GM12878 (cell line): ENCODE measurements around the gene P4HA1. TPM values are rescaled to one million over a fixed set of nuclear protein-coding genes. Genes with fewer than 3 reads are reported as not detected.

Source experiments
- ATAC-seq: fragments of 200-7000 bp; cut with Tn5 transposase; 3 replicates; pipeline ENCODE4 v1.9.1; 2020; ENCODE audit warnings: mild to moderate bottlenecking, moderate library complexity
- BruUV-seq: library from RNA; stranded (reverse); fragments of 400-500 nt; replicated peaks from 2 replicates; lab custom pipeline; 2021; lab: Mats Ljungman, UMichigan
- CTCF ChIA-PET: fragments of 300-600 bp; sonication (Branson Sonifier 250); formaldehyde crosslinking; extraction: SDS; loops from one replicate; lab custom pipeline; 2021; ENCODE audit warnings: inconsistent platforms; lab: Yijun Ruan, JAX
- POLR2A ChIA-PET: fragments of 350-600 bp; formaldehyde crosslinking; extraction: SDS; loops from one replicate; lab custom pipeline; 2021; ENCODE audit warnings: inconsistent platforms; lab: Charles Lee
- RAD21 ChIA-PET: fragments of 300-600 bp; sonication (Branson Sonifier 250); formaldehyde crosslinking; loops from one replicate; lab custom pipeline; 2023; ENCODE audit warnings: antibody characterized with exemption; ENCODE audit not compliant: unreplicated experiment; lab: Charles Lee
- SMC1A ChIA-PET: fragments of 300-600 bp; sonication (Branson Sonifier 250); formaldehyde crosslinking; loops from one replicate; lab custom pipeline; 2023; ENCODE audit not compliant: unreplicated experiment, uncharacterized antibody; lab: Charles Lee
- DNase-seq: peaks from one replicate; pipeline ENCODE4 v3.0.0-alpha.2; 2011; ENCODE audit warnings: low read depth, low spot score
- FAIRE-seq: peaks from 3 replicates; lab custom pipeline; 2011; peaks lifted over from hg19 to GRCh38; lab: Jason Lieb, UNC
- H2AFZ ChIP-seq: 2 replicates; pipeline ENCODE4 v1.6.0; 2011; ENCODE audit warnings: low read depth, low read length, control low read depth; ENCODE audit not compliant: control insufficient read depth
- H3K27ac ChIP-seq: 2 replicates; pipeline ENCODE4 v1.5.1; 2011; ENCODE audit warnings: control low read depth; ENCODE audit not compliant: control insufficient read depth, insufficient read depth
- H3K27me3 ChIP-seq, 2 experiments: replicated peaks in 1 of 2; 2 replicates each; pipeline versions ENCODE4 v1.6.0 to v1.6.1; 2011; ENCODE audit warnings: low read length in 1 of 2; ENCODE audit not compliant: control insufficient read depth in 2 of 2, insufficient read depth in 2 of 2
- H3K36me3 ChIP-seq, 2 experiments: 2 replicates each; pipeline ENCODE4 v1.5.1; 2011; ENCODE audit warnings: low read length in 1 of 2; ENCODE audit not compliant: control insufficient read depth in 2 of 2, insufficient read depth in 2 of 2
- H3K4me1 ChIP-seq: 2 replicates; pipeline ENCODE4 v1.6.1; 2011; ENCODE audit warnings: mild to moderate bottlenecking, low read length, moderate library complexity, mixed read lengths; ENCODE audit not compliant: control insufficient read depth, insufficient read depth
- H3K4me2 ChIP-seq: 2 replicates; pipeline ENCODE4 v1.6.0; 2011; ENCODE audit warnings: control low read depth; ENCODE audit not compliant: control insufficient read depth, insufficient read depth
- H3K4me3 ChIP-seq: fragments of 200-600 bp; sonication (generic); 2 replicates; pipeline ENCODE4 v1.5.1; 2016
- H3K79me2 ChIP-seq: 2 replicates; pipeline ENCODE4 v1.6.0; 2011; ENCODE audit warnings: low read length; ENCODE audit not compliant: control insufficient read depth, insufficient read depth
- H3K9ac ChIP-seq: 2 replicates; pipeline ENCODE4 v1.8.0; 2011; ENCODE audit warnings: low read length, control low read depth, mixed read lengths; ENCODE audit not compliant: control insufficient read depth, insufficient read depth
- H3K9me3 ChIP-seq: replicated peaks from 3 replicates; pipeline ENCODE4 v1.5.1; 2011; ENCODE audit warnings: mild to moderate bottlenecking, low read length; ENCODE audit not compliant: control insufficient read depth, insufficient read depth
- H4K20me1 ChIP-seq: 2 replicates; pipeline ENCODE4 v1.6.0; 2011; ENCODE audit not compliant: control insufficient read depth, insufficient read depth
- DPF2 ChIP-seq: fragments of 450-650 bp; IDR thresholded peaks from 2 replicates; pipeline ENCODE4 v1.6.1; 2017; ENCODE audit warnings: mild to moderate bottlenecking
- GABPA ChIP-seq: IDR thresholded peaks from 2 replicates; pipeline ENCODE4 v1.6.1; 2014; ENCODE audit warnings: antibody characterized with exemption, low read depth, mild to moderate bottlenecking, inconsistent platforms
- JUNB ChIP-seq: IDR thresholded peaks from 2 replicates; pipeline ENCODE4 v1.6.1; 2016; ENCODE audit warnings: antibody characterized with exemption, mild to moderate bottlenecking
- JUND ChIP-seq: IDR thresholded peaks from 2 replicates; pipeline ENCODE4 v1.6.1; 2012; ENCODE audit warnings: low read depth, mild to moderate bottlenecking, low read length, improper control_type of control experiment, moderate library complexity
- KAT2A ChIP-seq: conservative IDR thresholded peaks from 2 replicates; pipeline ENCODE4 v1.6.1; 2011; ENCODE audit warnings: low read depth, low read length; ENCODE audit not compliant: control insufficient read depth
- MTA3 ChIP-seq: IDR thresholded peaks from 2 replicates; pipeline ENCODE4 v1.6.1; 2012; ENCODE audit warnings: low read length, inconsistent platforms, borderline replicate concordance
- NKRF ChIP-seq: fragments of 450-650 bp; conservative IDR thresholded peaks from 2 replicates; pipeline ENCODE4 v1.6.1; 2017; ENCODE audit warnings: mild to moderate bottlenecking, moderate library complexity
- PAX5 ChIP-seq: IDR thresholded peaks from 2 replicates; pipeline ENCODE4 v1.6.1; 2011; ENCODE audit warnings: low read depth, low read length, borderline replicate concordance
- PRDM15 ChIP-seq: fragments of 450-650 bp; formaldehyde crosslinking; IDR thresholded peaks from 2 replicates; pipeline ENCODE4 v1.4.0; 2020; ENCODE audit warnings: mild to moderate bottlenecking, moderate library complexity
- RCOR1 ChIP-seq: conservative IDR thresholded peaks from 2 replicates; pipeline ENCODE4 v1.6.1; 2012; ENCODE audit warnings: low read depth, low read length, improper control_type of control experiment
- SMAD1 ChIP-seq: fragments of 450-650 bp; IDR thresholded peaks from 2 replicates; pipeline ENCODE4 v1.6.1; 2018; ENCODE audit warnings: mild to moderate bottlenecking, low read depth; ENCODE audit not compliant: partially characterized antibody
- SMAD5 ChIP-seq: IDR thresholded peaks from 2 replicates; pipeline ENCODE4 v1.6.1; 2016; ENCODE audit warnings: antibody characterized with exemption, low read depth
- SRF ChIP-seq, 2 experiments: IDR thresholded peaks; 2 replicates each; pipeline ENCODE4 v1.6.1; 2011; ENCODE audit warnings: low read depth in 2 of 2, low read length in 2 of 2, mild to moderate bottlenecking in 1 of 2, moderate library complexity in 1 of 2
- TCF3 ChIP-seq: IDR thresholded peaks from 2 replicates; pipeline ENCODE4 v1.6.1; 2012; ENCODE audit warnings: low read depth, mild to moderate bottlenecking, low read length, borderline replicate concordance; ENCODE audit not compliant: insufficient read depth
- ZBED1 ChIP-seq: IDR thresholded peaks from 2 replicates; pipeline ENCODE4 v1.6.1; 2016; ENCODE audit warnings: borderline replicate concordance
- ZNF274 ChIP-seq: IDR thresholded peaks from one replicate; pipeline ENCODE4 v1.8.0; 2011; ENCODE audit not compliant: insufficient read length, insufficient read depth
- ZNF384 ChIP-seq: IDR thresholded peaks from 2 replicates; pipeline ENCODE4 v1.6.1; 2012; ENCODE audit warnings: low read depth, mild to moderate bottlenecking, low read length, improper control_type of control experiment, borderline replicate concordance
- WGBS: methylation state at CpG from one replicate; pipeline ENCODE4 v1.1.6; 2016; ENCODE audit warnings: low lambda C conversion rate; ENCODE audit not compliant: insufficient replicate concordance, insufficient coverage; ENCODE audit errors: missing lambda C conversion rate; 5-methylcytosine and 5-hydroxymethylcytosine counted together
- in situ Hi-C: fragments of 300-500 bp; cut with MboI; formaldehyde crosslinking; loops from 9 replicates; pipeline ENCODE4 v1.14.3; 2018; ENCODE audit warnings: mixed read lengths
- intact Hi-C: fragments of 100-400 bp; cut with micrococcal nuclease; formaldehyde crosslinking; loops from one replicate; pipeline ENCODE4 v1.14.2; 2022; ENCODE audit not compliant: unreplicated experiment
- polyA plus RNA-seq, 11 experiments: library from polyadenylated mRNA; depleted of rRNA in 4 of 11; unstranded in 6 of 11; stranded (reverse) in 5 of 11; fragments of >200 nt; fragmentation: Nextera tagmentation in 4 of 11; fragmentation: Illumina TruSeq in 1 of 11; extraction: Ambion mirVana in 4 of 11; extraction: Trizol in 1 of 11; gene quantifications; 1 replicate in 1 of 11; 2 replicates in 10 of 11; pipeline versions ENCODE4 v1.2.1 to v1.2.3, GENCODE V29; 2011 to 2016; ENCODE audit warnings: inconsistent platforms in 2 of 11, missing spikeins in 2 of 11, low read depth in 1 of 11
- total RNA-seq, 4 experiments: library from RNA; depleted of rRNA in 3 of 4; stranded (reverse); fragments of >200 nt in 3 of 4; fragmentation: Illumina TruSeq in 1 of 4; extraction: Trizol in 1 of 4; gene quantifications; 2 replicates each; pipeline versions ENCODE4 v1.2.1 to v1.2.3, GENCODE V29; 2013 to 2021

The P4HA1 gene
- total and polyA plus RNA-seq, 10 of the 15 experiments (the other 5 are each of a cell fraction or from before 2014, with no cell fraction given), result 15.0 to 160 (median 24.1) TPM

GRCh38 chr10:73044378-73045285, 52.0 kb downstream of the P4HA1 start:
- Histone ChIP-seq H4K20me1 (no peaks in the 10 kb centered on the region), H3K9ac (no peak overlapping the region), H3K4me2 (no peak overlapping the region), H3K4me1 (no peaks in the 10 kb centered on the region), H3K27ac (no peak overlapping the region), H3K4me3 (no peak overlapping the region), H3K79me2 (no peaks in the 10 kb centered on the region), H3K27me3 (no peaks in the 10 kb centered on the region), H3K9me3 (no peaks in the 10 kb centered on the region), H3K36me3 (peaks cover 2 to 26% of the 10 kb centered on the region in 2 experiments), H2AFZ (no peak overlapping the region)
- intact Hi-C loops, result no loop called here
- TF ChIP-seq PRDM15 (CRISPR knock-in tag) (no peak), JUND (no peak), SRF (IDR thresholded peaks at IDR 0.05; ENCODE audit: low read depth in 2 of 2, low read length in 2 of 2) (no peak), GABPA (no peak), ZNF384 (no peak), DPF2 (no peak), TCF3 (no peak), RCOR1 (no peak), SMAD5 (no peak), MTA3 (no peak), ZNF274 (no peak), JUNB (no peak), PAX5 (no peak), KAT2A (no peak), SMAD1 (no peak), NKRF (no peak), ZBED1 (no peak)
- ChIA-PET POLR2A (no interaction called here), SMC1A (interaction anchor here (0.8 kb wide), 1 partner anchor 115 kb away, joined by 3 read pairs; no protein-coding TSS in a partner anchor), CTCF (no interaction called here), RAD21 (no interaction called here)
- DNase-seq, result no peak
- no peak for FAIRE-seq
- no TSS peak for BruUV-seq
- WGBS, result 98% methylated on average over 7 of the region's 7 CpGs
- no peak for ATAC-seq
- in situ Hi-C loops, result no loop called here
